Endodermal cell (in vitro differentiated cells): Measurements from ENCODE around the gene CLINT1. TPM values are rescaled to one million over a fixed set of nuclear protein-coding genes. Genes with fewer than 3 reads are reported as not detected.
A peak's percentile ranks its signal among the peaks of the same experiment; 100 is the strongest.

Experiments used
- DNase-seq: peaks from one replicate; pipeline ENCODE4 v3.0.0-alpha.2; 2017
- H3K27ac ChIP-seq: 2 replicates; pipeline ENCODE4 v1.5.1; 2013; ENCODE audit warnings: mild to moderate bottlenecking, low read depth, low read length, moderate library complexity
- H3K27me3 ChIP-seq: 2 replicates; pipeline ENCODE4 v1.6.1; 2013; ENCODE audit warnings: mild to moderate bottlenecking, low read length, moderate library complexity; ENCODE audit not compliant: insufficient read depth, control insufficient read depth, poor library complexity, severe bottlenecking
- H3K36me3 ChIP-seq: 2 replicates; pipeline ENCODE4 v1.7.0; 2013; ENCODE audit warnings: mild to moderate bottlenecking, low read length, moderate library complexity; ENCODE audit not compliant: control insufficient read depth, insufficient read depth
- H3K4me1 ChIP-seq: one replicate; pipeline ENCODE4 v1.7.0; 2013; ENCODE audit warnings: low read length; ENCODE audit not compliant: control insufficient read depth, insufficient read depth
- H3K4me3 ChIP-seq: 2 replicates; pipeline ENCODE4 v1.5.1; 2013; ENCODE audit warnings: mild to moderate bottlenecking, low read length, moderate library complexity
- H3K9ac ChIP-seq: 2 replicates; pipeline ENCODE4 v1.6.1; 2013; ENCODE audit warnings: mild to moderate bottlenecking, low read length, moderate library complexity; ENCODE audit not compliant: poor library complexity, severe bottlenecking; ENCODE audit errors: extremely low read depth
- H3K9me3 ChIP-seq: 2 replicates; pipeline ENCODE4 v1.6.1; 2013; ENCODE audit warnings: mild to moderate bottlenecking, low read length, moderate library complexity; ENCODE audit not compliant: control insufficient read depth
- H3K27ac Mint-ChIP-seq: 2 replicates; pipeline ENCODE4 v1.8.0; 2020; ENCODE audit warnings: mixed read lengths
- H3K27me3 Mint-ChIP-seq: 2 replicates; pipeline ENCODE4 v1.8.0; 2021; ENCODE audit warnings: mild to moderate bottlenecking, mixed read lengths; ENCODE audit not compliant: insufficient read depth
- H3K36me3 Mint-ChIP-seq: 2 replicates; pipeline ENCODE4 v1.8.0; 2020; ENCODE audit warnings: low read depth, mixed read lengths
- H3K4me1 Mint-ChIP-seq: 2 replicates; pipeline ENCODE4 v1.8.0; 2020; ENCODE audit warnings: mixed read lengths
- H3K4me3 Mint-ChIP-seq: 2 replicates; pipeline ENCODE4 v1.8.0; 2020; ENCODE audit warnings: mild to moderate bottlenecking, moderate library complexity, mixed read lengths
- H3K9me3 Mint-ChIP-seq: 2 replicates; pipeline ENCODE4 v1.8.0; 2020; ENCODE audit warnings: mild to moderate bottlenecking, mixed read lengths
- CTCF ChIP-seq: fragments of 200-600 bp; sonication (generic); conservative IDR thresholded peaks from 2 replicates; pipeline ENCODE4 v1.5.0; 2021; ENCODE audit warnings: antibody characterized with exemption, mild to moderate bottlenecking
- WGBS, 2 experiments: methylation state at CpG; one replicate each; pipeline versions ENCODE4 v1.1.5 to v1.1.7; 2013; ENCODE audit warnings: missing lambda C conversion rate in 2 of 2, mixed read lengths in 1 of 2; ENCODE audit not compliant: insufficient coverage in 1 of 2, insufficient read length in 1 of 2; 5-methylcytosine and 5-hydroxymethylcytosine counted together
- total RNA-seq, 2 donors: library from RNA; stranded (reverse); fragmentation: NEBNext Ultra II Directional in 1 of 2; extraction: Animal tissue kit (Norgen Biotek cat#: 25700) in 1 of 2; gene quantifications; 2 replicates in 1 of 2; 3 replicates in 1 of 2; pipeline ENCODE4 v1.2.1, GENCODE V29; 2021

Gene CLINT1
- total RNA-seq, 2 donors from 2014 or later: 91.6 to 92.7 TPM

GRCh38 chr5:157823655-157824054 lies 35.3 kb downstream of the CLINT1 start:
- H3K9ac ChIP-seq: no peak overlapping the region
- H3K27ac Mint-ChIP-seq: no peak overlapping the region
- no peaks in the 10 kb centered on the region for H3K9me3 Mint-ChIP-seq
- no peak overlapping the region for H3K27ac ChIP-seq
- no peaks in the 10 kb centered on the region for H3K27me3 ChIP-seq
- DNase-seq: no peak
- no peak overlapping the region for H3K4me3 Mint-ChIP-seq
- H3K27me3 Mint-ChIP-seq: no peaks in the 10 kb centered on the region
- peaks cover 33% of the 10 kb centered on the region for H3K4me1 Mint-ChIP-seq
- H3K4me3 ChIP-seq: no peak overlapping the region
- H3K36me3 Mint-ChIP-seq: no peaks in the 10 kb centered on the region
- H3K4me1 ChIP-seq: peaks cover 3% of the 10 kb centered on the region
- no peaks in the 10 kb centered on the region for H3K36me3 ChIP-seq
- no peak for TF ChIP-seq CTCF
- 93 to 95% methylated on average over 5 to 8 of the region's 8 CpGs for WGBS, 2 experiments
- no peaks in the 10 kb centered on the region for H3K9me3 ChIP-seq

GRCh38 chr5:157821822-157822622 lies 36.9 kb downstream of the CLINT1 start:
- Mint-ChIP-seq H3K4me1 (peaks cover 33% of the 10 kb centered on the region), H3K9me3 (peaks cover 2% of the 10 kb centered on the region), H3K4me3 (no peak overlapping the region), H3K27ac (peak overlapping the region; percentile 59), H3K27me3 (no peaks in the 10 kb centered on the region), H3K36me3 (peaks cover 4% of the 10 kb centered on the region)
- no peak overlapping the region for H3K9ac ChIP-seq
- H3K9me3 ChIP-seq: peaks cover 4% of the 10 kb centered on the region
- peaks cover 3% of the 10 kb centered on the region for H3K4me1 ChIP-seq
- no peak overlapping the region for H3K27ac ChIP-seq
- WGBS, 2 experiments: 91 to 94% methylated on average over 5 to 7 of the region's 7 CpGs
- peaks cover 10% of the 10 kb centered on the region for H3K36me3 ChIP-seq
- DNase-seq: no peak
- TF ChIP-seq CTCF: no peak
- H3K4me3 ChIP-seq: no peak overlapping the region
- no peaks in the 10 kb centered on the region for H3K27me3 ChIP-seq

- no CpG with 5 or more reads among the region's 1 CpG for WGBS, 2 experiments
- Mint-ChIP-seq H3K4me3 (no peak overlapping the region), H3K27ac (no peak overlapping the region), H3K4me1 (peaks cover 33% of the 10 kb centered on the region), H3K9me3 (peaks cover 2% of the 10 kb centered on the region), H3K36me3 (peaks cover 6% of the 10 kb centered on the region), H3K27me3 (no peaks in the 10 kb centered on the region)
- H3K4me1 ChIP-seq: peaks cover 3% of the 10 kb centered on the region
- no peak for DNase-seq
- H3K27ac ChIP-seq: no peak overlapping the region
- no peak for TF ChIP-seq CTCF
- peaks cover 14% of the 10 kb centered on the region for H3K36me3 ChIP-seq
- H3K9me3 ChIP-seq: peaks cover 4% of the 10 kb centered on the region
- H3K27me3 ChIP-seq: no peaks in the 10 kb centered on the region
- no peak overlapping the region for H3K4me3 ChIP-seq
- H3K9ac ChIP-seq: no peak overlapping the region
Measured at GRCh38 chr5:157821405-157821804, 37.5 kb downstream of the CLINT1 start.
